MM.1S (cell line): Measurements from ENCODE around the gene LSAMP.

Experiments
- DNase-seq: peaks from one replicate; pipeline ENCODE4 v3.0.0-alpha.2; 2015
- H2AFZ ChIP-seq: fragments of 300-600 bp; sonication (generic); 2 replicates; pipeline ENCODE4 v1.6.0; 2016; ENCODE audit warnings: antibody characterized with exemption, low read length
- H3F3A ChIP-seq: fragments of 300-600 bp; sonication (generic); 2 replicates; pipeline ENCODE4 v1.6.1; 2016; ENCODE audit warnings: mild to moderate bottlenecking, antibody characterized with exemption, low read length, moderate library complexity, mixed read lengths; ENCODE audit not compliant: insufficient read depth
- H3K27ac ChIP-seq: fragments of 300-600 bp; sonication (generic); 2 replicates; pipeline ENCODE4 v1.5.1; 2016; ENCODE audit warnings: mild to moderate bottlenecking, low read length
- H3K27me3 ChIP-seq: fragments of 300-600 bp; sonication (generic); replicated peaks from 2 replicates; pipeline ENCODE4 v1.6.0; 2016; ENCODE audit warnings: low read length; ENCODE audit not compliant: insufficient read depth
- H3K36me3 ChIP-seq: fragments of 300-600 bp; sonication (generic); replicated peaks from 2 replicates; pipeline ENCODE4 v1.6.1; 2016; ENCODE audit warnings: mild to moderate bottlenecking, low read length, mixed read lengths; ENCODE audit not compliant: insufficient read depth
- H3K4me1 ChIP-seq: fragments of 300-600 bp; sonication (generic); 2 replicates; pipeline ENCODE4 v1.6.1; 2016; ENCODE audit warnings: low read length, mixed read lengths
- H3K4me2 ChIP-seq: fragments of 300-600 bp; sonication (generic); 2 replicates; pipeline ENCODE4 v1.6.0; 2016; ENCODE audit warnings: low read depth, low read length
- H3K4me3 ChIP-seq: fragments of 300-600 bp; sonication (generic); 2 replicates; pipeline ENCODE4 v1.5.1; 2016; ENCODE audit warnings: low read length, mixed read lengths
- H3K79me2 ChIP-seq: fragments of 300-600 bp; sonication (generic); 2 replicates; pipeline ENCODE4 v1.6.1; 2016; ENCODE audit warnings: mixed run types, low read length, mixed read lengths
- H3K9ac ChIP-seq: fragments of 300-600 bp; sonication (generic); 2 replicates; pipeline ENCODE4 v1.6.1; 2016; ENCODE audit warnings: low read length, mixed read lengths
- H3K9me2 ChIP-seq: fragments of 300-600 bp; sonication (generic); replicated peaks from 2 replicates; pipeline ENCODE4 v1.6.1; 2016; ENCODE audit warnings: mild to moderate bottlenecking, low read length, mixed read lengths; ENCODE audit not compliant: insufficient read depth
- H3K9me3 ChIP-seq: fragments of 300-600 bp; sonication (generic); replicated peaks from 2 replicates; pipeline ENCODE4 v1.6.1; 2016; ENCODE audit warnings: mild to moderate bottlenecking, low read length, mixed read lengths; ENCODE audit not compliant: insufficient read depth
- H4K20me1 ChIP-seq: fragments of 300-600 bp; sonication (generic); 2 replicates; pipeline ENCODE4 v1.6.1; 2016; ENCODE audit warnings: mild to moderate bottlenecking, low read length, moderate library complexity, mixed read lengths; ENCODE audit not compliant: insufficient read depth
- CTCF ChIP-seq: fragments of 300-600 bp; sonication (generic); IDR thresholded peaks from 2 replicates; pipeline ENCODE4 v1.5.1; 2016; ENCODE audit warnings: antibody characterized with exemption, low read length, mixed read lengths
- EZH2 ChIP-seq: fragments of 300-600 bp; sonication (generic); optimal IDR thresholded peaks from 2 replicates; pipeline ENCODE3; 2017; ENCODE audit warnings: low read depth, mild to moderate bottlenecking, antibody characterized with exemption, low read length, mixed read lengths
- EZH2phosphoT487 ChIP-seq: fragments of 300-600 bp; sonication (generic); IDR thresholded peaks from 2 replicates; pipeline ENCODE4 v1.6.1; 2018; ENCODE audit warnings: antibody characterized with exemption, low read length

LSAMP gene

GRCh38 chr3:116111765-116112164 is 333.5 kb downstream of the LSAMP start:
- no peaks in the 10 kb centered on the region for H3F3A ChIP-seq
- no peak for TF ChIP-seq EZH2phosphoT487
- TF ChIP-seq EZH2, result no peak
- no peak for TF ChIP-seq CTCF
- H3K36me3 ChIP-seq, result no peaks in the 10 kb centered on the region
- H3K27ac ChIP-seq, result no peak overlapping the region
- H3K4me3 ChIP-seq, result no peak overlapping the region
- H3K9me3 ChIP-seq, result no peaks in the 10 kb centered on the region
- no peaks in the 10 kb centered on the region for H3K79me2 ChIP-seq
- H3K4me2 ChIP-seq, result no peak overlapping the region
- H3K9me2 ChIP-seq, result no peaks in the 10 kb centered on the region
- DNase-seq, result no peak
- H3K27me3 ChIP-seq, result no peaks in the 10 kb centered on the region
- no peaks in the 10 kb centered on the region for H4K20me1 ChIP-seq
- H3K9ac ChIP-seq, result no peak overlapping the region
- H3K4me1 ChIP-seq, result no peaks in the 10 kb centered on the region
- H2AFZ ChIP-seq, result no peak overlapping the region

GRCh38 chr3:116103868-116104530 is 341.3 kb downstream of the LSAMP start:
- TF ChIP-seq CTCF (no peak), EZH2phosphoT487 (no peak), EZH2 (no peak)
- no peaks in the 10 kb centered on the region for H3K4me1 ChIP-seq
- no peaks in the 10 kb centered on the region for H3F3A ChIP-seq
- H3K9ac ChIP-seq, result no peak overlapping the region
- H3K9me2 ChIP-seq, result no peaks in the 10 kb centered on the region
- H3K27me3 ChIP-seq, result no peaks in the 10 kb centered on the region
- H2AFZ ChIP-seq, result no peak overlapping the region
- no peaks in the 10 kb centered on the region for H4K20me1 ChIP-seq
- H3K9me3 ChIP-seq, result no peaks in the 10 kb centered on the region
- no peak overlapping the region for H3K27ac ChIP-seq
- no peaks in the 10 kb centered on the region for H3K79me2 ChIP-seq
- DNase-seq, result no peak
- H3K36me3 ChIP-seq, result no peaks in the 10 kb centered on the region
- no peak overlapping the region for H3K4me3 ChIP-seq
- no peak overlapping the region for H3K4me2 ChIP-seq

GRCh38 chr3:116102037-116102436 is 343.2 kb downstream of the LSAMP start:
- H3K9ac ChIP-seq, result no peak overlapping the region
- H3K27ac ChIP-seq, result no peak overlapping the region
- no peaks in the 10 kb centered on the region for H3K4me1 ChIP-seq
- H3K27me3 ChIP-seq, result no peaks in the 10 kb centered on the region
- TF ChIP-seq EZH2phosphoT487, result no peak
- no peak for TF ChIP-seq EZH2
- no peak for TF ChIP-seq CTCF
- H3K4me2 ChIP-seq, result no peak overlapping the region
- no peak for DNase-seq
- no peaks in the 10 kb centered on the region for H3F3A ChIP-seq
- no peak overlapping the region for H2AFZ ChIP-seq
- H4K20me1 ChIP-seq, result no peaks in the 10 kb centered on the region
- H3K9me2 ChIP-seq, result no peaks in the 10 kb centered on the region
- no peaks in the 10 kb centered on the region for H3K36me3 ChIP-seq
- no peaks in the 10 kb centered on the region for H3K79me2 ChIP-seq
- H3K4me3 ChIP-seq, result no peak overlapping the region
- H3K9me3 ChIP-seq, result no peaks in the 10 kb centered on the region
